ENCODE data around the gene CALU.

The CALU gene

GRCh38 chr7:128752251-128752650 lies 13.1 kb downstream of the CALU start:
- H3K4me1 ChIP-seq (ENCODE audit: control insufficient read depth in 1 of 2, insufficient read depth in 2 of 2, low read length in 2 of 2), result no peaks in the 10 kb centered on the region
- H3K36me3 ChIP-seq (ENCODE audit: control insufficient read depth in 1 of 2, insufficient read depth in 2 of 2, low read length in 2 of 2), result peaks cover 34 to 47% of the 10 kb centered on the region in 2 donors
- no peak overlapping the region for H3K4me3 ChIP-seq (ENCODE audit: low read depth in 1 of 2, low read length in 2 of 2)
- no peaks in the 10 kb centered on the region for H3K27me3 ChIP-seq (ENCODE audit: low read depth, low read length)
- no peaks in the 10 kb centered on the region for H3K9me3 ChIP-seq (ENCODE audit: control insufficient read depth in 1 of 2, low read length in 2 of 2)
- H3K27ac ChIP-seq (ENCODE audit: low read length), result no peak overlapping the region

GRCh38 chr7:128755075-128755818 lies 16.1 kb downstream of the CALU start:
- no peak overlapping the region for H3K4me3 ChIP-seq (ENCODE audit: low read depth in 1 of 2, low read length in 2 of 2)
- peaks cover 25 to 45% of the 10 kb centered on the region in 2 donors for H3K36me3 ChIP-seq (ENCODE audit: control insufficient read depth in 1 of 2, insufficient read depth in 2 of 2, low read length in 2 of 2)
- no peaks in the 10 kb centered on the region for H3K9me3 ChIP-seq (ENCODE audit: control insufficient read depth in 1 of 2, low read length in 2 of 2)
- H3K27me3 ChIP-seq (ENCODE audit: low read depth, low read length), result no peaks in the 10 kb centered on the region
- H3K4me1 ChIP-seq (ENCODE audit: control insufficient read depth in 1 of 2, insufficient read depth in 2 of 2, low read length in 2 of 2), result no peaks in the 10 kb centered on the region
- H3K27ac ChIP-seq (ENCODE audit: low read length), result peak overlapping the region; percentile 47

- Histone ChIP-seq H3K9me3 (ENCODE audit: control insufficient read depth in 1 of 2, low read length in 2 of 2) (no peaks in the 10 kb centered on the region), H3K4me1 (ENCODE audit: control insufficient read depth in 1 of 2, insufficient read depth in 2 of 2, low read length in 2 of 2) (no peaks in the 10 kb centered on the region), H3K4me3 (ENCODE audit: low read depth in 1 of 2, low read length in 2 of 2) (no peak overlapping the region), H3K36me3 (ENCODE audit: control insufficient read depth in 1 of 2, insufficient read depth in 2 of 2, low read length in 2 of 2) (peaks cover 31 to 45% of the 10 kb centered on the region in 2 donors), H3K27me3 (ENCODE audit: low read depth, low read length) (no peaks in the 10 kb centered on the region), H3K27ac (ENCODE audit: low read length) (peak overlapping the region; percentile 85)
These were observed 16.8 kb downstream of the CALU start for GRCh38 chr7:128755819-128756476.

GRCh38 chr7:128757203-128757602 lies 18.0 kb downstream of the CALU start:
- Histone ChIP-seq H3K27ac (ENCODE audit: low read length) (peak overlapping the region; percentile 85), H3K4me1 (ENCODE audit: control insufficient read depth in 1 of 2, insufficient read depth in 2 of 2, low read length in 2 of 2) (no peaks in the 10 kb centered on the region), H3K36me3 (ENCODE audit: control insufficient read depth in 1 of 2, insufficient read depth in 2 of 2, low read length in 2 of 2) (peaks cover 34 to 40% of the 10 kb centered on the region in 2 donors), H3K27me3 (ENCODE audit: low read depth, low read length) (no peaks in the 10 kb centered on the region), H3K4me3 (ENCODE audit: low read depth in 1 of 2, low read length in 2 of 2) (no peak overlapping the region), H3K9me3 (ENCODE audit: control insufficient read depth in 1 of 2, low read length in 2 of 2) (no peaks in the 10 kb centered on the region)

- Histone ChIP-seq H3K27ac (ENCODE audit: low read length) (no peak overlapping the region), H3K27me3 (ENCODE audit: low read depth, low read length) (no peaks in the 10 kb centered on the region), H3K9me3 (ENCODE audit: control insufficient read depth in 1 of 2, low read length in 2 of 2) (no peaks in the 10 kb centered on the region), H3K4me1 (ENCODE audit: control insufficient read depth in 1 of 2, insufficient read depth in 2 of 2, low read length in 2 of 2) (no peaks in the 10 kb centered on the region), H3K4me3 (ENCODE audit: low read depth in 1 of 2, low read length in 2 of 2) (no peak overlapping the region), H3K36me3 (ENCODE audit: control insufficient read depth in 1 of 2, insufficient read depth in 2 of 2, low read length in 2 of 2) (peaks cover 34% of the 10 kb centered on the region in 2 donors)
These were observed 19.4 kb downstream of the CALU start for GRCh38 chr7:128758553-128758952.

GRCh38 chr7:128759242-128759641 lies 20.1 kb downstream of the CALU start:
- no peaks in the 10 kb centered on the region for H3K9me3 ChIP-seq (ENCODE audit: control insufficient read depth in 1 of 2, low read length in 2 of 2)
- no peak overlapping the region for H3K27ac ChIP-seq (ENCODE audit: low read length)
- H3K4me1 ChIP-seq (ENCODE audit: control insufficient read depth in 1 of 2, insufficient read depth in 2 of 2, low read length in 2 of 2), result no peaks in the 10 kb centered on the region
- peaks cover 30 to 38% of the 10 kb centered on the region in 2 donors for H3K36me3 ChIP-seq (ENCODE audit: control insufficient read depth in 1 of 2, insufficient read depth in 2 of 2, low read length in 2 of 2)
- H3K4me3 ChIP-seq (ENCODE audit: low read depth in 1 of 2, low read length in 2 of 2), result no peak overlapping the region
- no peaks in the 10 kb centered on the region for H3K27me3 ChIP-seq (ENCODE audit: low read depth, low read length)

GRCh38 chr7:128763541-128763940 lies 24.4 kb downstream of the CALU start:
- H3K27ac ChIP-seq (ENCODE audit: low read length), result peak overlapping the region; percentile 27
- H3K36me3 ChIP-seq (ENCODE audit: control insufficient read depth in 1 of 2, insufficient read depth in 2 of 2, low read length in 2 of 2), result peaks cover 36 to 49% of the 10 kb centered on the region in 2 donors
- H3K27me3 ChIP-seq (ENCODE audit: low read depth, low read length), result no peaks in the 10 kb centered on the region
- H3K9me3 ChIP-seq (ENCODE audit: control insufficient read depth in 1 of 2, low read length in 2 of 2), result no peaks in the 10 kb centered on the region
- no peaks in the 10 kb centered on the region for H3K4me1 ChIP-seq (ENCODE audit: control insufficient read depth in 1 of 2, insufficient read depth in 2 of 2, low read length in 2 of 2)
- H3K4me3 ChIP-seq (ENCODE audit: low read depth in 1 of 2, low read length in 2 of 2), result no peak overlapping the region

- no peaks in the 10 kb centered on the region for H3K27me3 ChIP-seq (ENCODE audit: low read depth, low read length)
- no peaks in the 10 kb centered on the region for H3K4me1 ChIP-seq (ENCODE audit: control insufficient read depth in 1 of 2, insufficient read depth in 2 of 2, low read length in 2 of 2)
- H3K4me3 ChIP-seq (ENCODE audit: low read depth in 1 of 2, low read length in 2 of 2), result no peak overlapping the region
- H3K36me3 ChIP-seq (ENCODE audit: control insufficient read depth in 1 of 2, insufficient read depth in 2 of 2, low read length in 2 of 2), result peaks cover 50 to 59% of the 10 kb centered on the region in 2 donors
- H3K9me3 ChIP-seq (ENCODE audit: control insufficient read depth in 1 of 2, low read length in 2 of 2), result no peaks in the 10 kb centered on the region
- no peak overlapping the region for H3K27ac ChIP-seq (ENCODE audit: low read length)
These were observed 28.4 kb downstream of the CALU start for GRCh38 chr7:128767475-128768110.

- Histone ChIP-seq H3K9me3 (ENCODE audit: control insufficient read depth in 1 of 2, low read length in 2 of 2) (no peaks in the 10 kb centered on the region), H3K4me1 (ENCODE audit: control insufficient read depth in 1 of 2, insufficient read depth in 2 of 2, low read length in 2 of 2) (no peaks in the 10 kb centered on the region), H3K27ac (ENCODE audit: low read length) (no peak overlapping the region), H3K4me3 (ENCODE audit: low read depth in 1 of 2, low read length in 2 of 2) (no peak overlapping the region), H3K27me3 (ENCODE audit: low read depth, low read length) (no peaks in the 10 kb centered on the region), H3K36me3 (ENCODE audit: control insufficient read depth in 1 of 2, insufficient read depth in 2 of 2, low read length in 2 of 2) (peaks cover 53 to 55% of the 10 kb centered on the region in 2 donors)
These were observed 31.1 kb downstream of the CALU start for GRCh38 chr7:128770233-128770632.

GRCh38 chr7:128773604-128774003 lies 34.4 kb downstream of the CALU start:
- H3K4me3 ChIP-seq (ENCODE audit: low read depth in 1 of 2, low read length in 2 of 2), result no peak overlapping the region
- H3K27me3 ChIP-seq (ENCODE audit: low read depth, low read length), result no peaks in the 10 kb centered on the region
- no peaks in the 10 kb centered on the region for H3K9me3 ChIP-seq (ENCODE audit: control insufficient read depth in 1 of 2, low read length in 2 of 2)
- no peak overlapping the region for H3K27ac ChIP-seq (ENCODE audit: low read length)
- peaks cover 40% of the 10 kb centered on the region in 2 donors for H3K36me3 ChIP-seq (ENCODE audit: control insufficient read depth in 1 of 2, insufficient read depth in 2 of 2, low read length in 2 of 2)
- H3K4me1 ChIP-seq (ENCODE audit: control insufficient read depth in 1 of 2, insufficient read depth in 2 of 2, low read length in 2 of 2), result no peaks in the 10 kb centered on the region

GRCh38 chr7:128774029-128774689 lies 35.0 kb downstream of the CALU start:
- H3K27me3 ChIP-seq (ENCODE audit: low read depth, low read length), result no peaks in the 10 kb centered on the region
- no peak overlapping the region for H3K27ac ChIP-seq (ENCODE audit: low read length)
- H3K4me1 ChIP-seq (ENCODE audit: control insufficient read depth in 1 of 2, insufficient read depth in 2 of 2, low read length in 2 of 2), result no peaks in the 10 kb centered on the region
- H3K4me3 ChIP-seq (ENCODE audit: low read depth in 1 of 2, low read length in 2 of 2), result no peak overlapping the region
- H3K36me3 ChIP-seq (ENCODE audit: control insufficient read depth in 1 of 2, insufficient read depth in 2 of 2, low read length in 2 of 2), result peaks cover 35 to 36% of the 10 kb centered on the region in 2 donors
- no peaks in the 10 kb centered on the region for H3K9me3 ChIP-seq (ENCODE audit: control insufficient read depth in 1 of 2, low read length in 2 of 2)

Data from muscle layer of duodenum (tissue), 2 donors.